Mucosa of descending colon (tissue), 3 donors: ENCODE measurements around the gene ANKRD16. TPM values are rescaled to one million over a fixed set of nuclear protein-coding genes. Genes with fewer than 3 reads are reported as not detected.

ENCODE experiments used
- ATAC-seq: fragments of 200-7000 bp; cut with Tn5 transposase; one replicate; pipeline ENCODE4 v1.9.1; 2020; ENCODE audit warnings: mild to moderate bottlenecking, moderate library complexity
- DNase-seq, 3 donors: peaks; one replicate each; pipeline ENCODE4 v3.0.0-alpha.2; 2020
- H3K36me3 ChIP-seq: fragments of 200-600 bp; one replicate; pipeline ENCODE4 v1.8.0; 2021; ENCODE audit warnings: low read depth, mild to moderate bottlenecking
- H3K4me1 ChIP-seq: fragments of 200-600 bp; one replicate; pipeline ENCODE4 v1.8.0; 2021; ENCODE audit warnings: low read depth, mild to moderate bottlenecking
- H3K4me3 ChIP-seq: fragments of 200-600 bp; one replicate; pipeline ENCODE4 v1.8.0; 2021; ENCODE audit warnings: mild to moderate bottlenecking
- H3K9me3 ChIP-seq: fragments of 200-600 bp; one replicate; pipeline ENCODE4 v1.8.0; 2021; ENCODE audit warnings: mild to moderate bottlenecking
- intact Hi-C, 2 donors: fragments of 100-400 bp; cut with DNase I in 1 of 2; cut with micrococcal nuclease in 1 of 2; formaldehyde crosslinking; loops; one replicate each; pipeline versions ENCODE4 v1.11.0 to v1.11.1; 2022; cut with DNase I, micrococcal nuclease
- total RNA-seq, 3 donors: library from RNA; stranded (reverse); fragmentation: NEBNext Ultra II Directional in 2 of 3; extraction: Animal tissue kit (Norgen Biotek cat#: 25700) in 2 of 3; gene quantifications; one replicate each; pipeline versions ENCODE4 v1.2.1 to v1.2.4, GENCODE V29; 2021 to 2023
- TF ChIP-seq, protein P1 (sequence below): fragments of 200-600 bp; IDR thresholded peaks from one replicate; pipeline ENCODE4 v1.8.0; 2022; ENCODE audit warnings: antibody characterized with exemption, mild to moderate bottlenecking
- donor health status: DM: no; HTN: no; CAD: no; lungs with moderate emphysema.
- donor health status: DM: no; HTN: no; CAD: no.
- donor health status: DM: no; HTN: yes; CAD: no.

Gene ANKRD16
- total RNA-seq, 3 donors from 2014 or later, result 4.7 to 9.8 (median 7.4) TPM

DNA sequence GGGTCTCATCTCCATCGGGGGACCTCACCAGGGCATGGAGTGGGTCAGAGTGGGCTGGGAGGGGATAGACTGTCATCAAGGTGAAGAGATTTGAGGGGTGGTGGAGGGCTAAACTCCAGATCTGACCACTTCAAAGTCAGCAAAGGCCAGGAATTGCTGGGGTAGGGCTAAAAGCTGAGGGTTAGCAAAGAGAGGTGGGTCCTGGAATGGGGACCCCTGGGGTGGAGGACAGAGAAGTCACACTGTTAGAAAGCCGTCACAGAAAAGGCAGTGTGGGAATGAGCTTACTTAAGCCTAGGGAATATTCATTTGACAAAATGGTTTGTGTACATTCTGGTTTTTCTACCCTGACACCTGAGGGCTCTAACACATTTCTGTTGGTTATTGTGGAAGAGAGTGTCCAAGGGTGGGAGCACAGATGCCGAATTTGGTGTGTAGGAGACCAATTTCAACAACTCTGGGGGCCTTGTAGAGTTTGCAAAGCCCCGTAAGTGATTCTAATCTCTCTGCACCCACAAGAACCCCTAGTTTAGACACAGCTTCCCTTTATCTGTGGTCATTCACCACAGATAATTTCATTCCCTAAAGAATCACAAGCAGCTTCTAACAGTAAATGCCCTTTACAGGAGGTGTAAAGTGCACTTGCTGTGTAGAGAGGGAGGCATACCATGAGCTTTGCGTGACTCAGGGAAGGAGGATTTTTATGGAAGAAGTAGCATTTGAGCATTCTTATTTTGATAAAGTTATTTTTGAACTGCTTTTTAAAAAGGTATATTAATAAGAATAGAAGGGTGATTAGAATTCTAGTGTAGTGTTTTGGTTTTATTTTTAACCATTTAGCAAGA lies 6.7 kb upstream of the ANKRD16 start:
- no peak for ATAC-seq
- no peaks in the 10 kb centered on the region for H3K36me3 ChIP-seq
- no peak overlapping the region for H3K4me3 ChIP-seq
- TF ChIP-seq, protein P1, sequence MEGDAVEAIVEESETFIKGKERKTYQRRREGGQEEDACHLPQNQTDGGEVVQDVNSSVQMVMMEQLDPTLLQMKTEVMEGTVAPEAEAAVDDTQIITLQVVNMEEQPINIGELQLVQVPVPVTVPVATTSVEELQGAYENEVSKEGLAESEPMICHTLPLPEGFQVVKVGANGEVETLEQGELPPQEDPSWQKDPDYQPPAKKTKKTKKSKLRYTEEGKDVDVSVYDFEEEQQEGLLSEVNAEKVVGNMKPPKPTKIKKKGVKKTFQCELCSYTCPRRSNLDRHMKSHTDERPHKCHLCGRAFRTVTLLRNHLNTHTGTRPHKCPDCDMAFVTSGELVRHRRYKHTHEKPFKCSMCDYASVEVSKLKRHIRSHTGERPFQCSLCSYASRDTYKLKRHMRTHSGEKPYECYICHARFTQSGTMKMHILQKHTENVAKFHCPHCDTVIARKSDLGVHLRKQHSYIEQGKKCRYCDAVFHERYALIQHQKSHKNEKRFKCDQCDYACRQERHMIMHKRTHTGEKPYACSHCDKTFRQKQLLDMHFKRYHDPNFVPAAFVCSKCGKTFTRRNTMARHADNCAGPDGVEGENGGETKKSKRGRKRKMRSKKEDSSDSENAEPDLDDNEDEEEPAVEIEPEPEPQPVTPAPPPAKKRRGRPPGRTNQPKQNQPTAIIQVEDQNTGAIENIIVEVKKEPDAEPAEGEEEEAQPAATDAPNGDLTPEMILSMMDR, result no peak
- intact Hi-C loops, result no loop called here
- peaks cover 15% of the 10 kb centered on the region for H3K4me1 ChIP-seq
- no peak for DNase-seq
- no peaks in the 10 kb centered on the region for H3K9me3 ChIP-seq

DNA sequence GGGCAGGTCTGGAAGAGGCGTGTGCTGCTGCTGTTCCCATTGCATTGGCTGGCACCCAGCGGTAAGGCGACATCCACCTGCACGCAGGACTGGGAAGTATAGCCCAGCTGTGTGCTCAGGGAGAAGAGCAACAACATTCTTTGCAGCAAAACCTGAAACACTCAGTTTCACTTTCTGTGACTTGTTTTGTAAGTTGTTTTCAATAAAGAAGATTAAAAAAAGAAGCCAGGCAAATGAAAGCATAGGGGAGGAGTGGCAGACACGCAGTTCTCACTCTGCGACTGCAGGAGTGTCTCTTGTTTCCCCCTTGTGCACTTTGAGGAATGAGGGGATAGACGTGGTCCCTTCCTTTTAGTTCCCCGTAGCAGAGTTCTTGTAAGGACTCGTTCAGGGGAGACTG lies 6.1 kb upstream of the ANKRD16 start:
- no peak overlapping the region for H3K4me3 ChIP-seq
- peak; percentile 41 for ATAC-seq
- H3K9me3 ChIP-seq, result no peaks in the 10 kb centered on the region
- no peak for DNase-seq
- intact Hi-C loops, result no loop called here
- H3K4me1 ChIP-seq, result peaks cover 21% of the 10 kb centered on the region
- no peaks in the 10 kb centered on the region for H3K36me3 ChIP-seq
- TF ChIP-seq, protein P1, result no peak

DNA sequence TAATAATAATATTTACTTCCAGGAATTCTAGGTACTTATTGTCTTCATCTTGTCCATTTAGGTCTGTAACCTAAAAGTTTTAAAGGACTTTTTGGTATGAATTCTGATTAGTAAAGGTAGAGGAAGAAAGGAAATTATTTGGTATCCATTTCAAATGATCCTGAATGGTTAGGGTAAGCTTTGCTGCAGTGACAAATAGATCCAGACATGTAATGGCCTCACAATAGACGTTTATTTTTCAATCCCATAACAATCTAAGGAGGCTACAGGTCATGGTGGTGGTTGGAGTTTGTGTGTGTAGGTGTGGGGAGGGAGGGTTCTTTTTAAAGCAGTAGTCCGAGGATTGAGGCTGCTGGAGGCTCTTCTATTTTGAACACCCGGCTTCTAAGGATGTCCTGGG lies 5.7 kb upstream of the ANKRD16 start:
- H3K4me3 ChIP-seq, result no peak overlapping the region
- H3K9me3 ChIP-seq, result no peaks in the 10 kb centered on the region
- H3K36me3 ChIP-seq, result no peaks in the 10 kb centered on the region
- DNase-seq, result no peak
- TF ChIP-seq, protein P1, result no peak
- no peak for ATAC-seq
- intact Hi-C loops, result no loop called here
- H3K4me1 ChIP-seq, result peaks cover 22% of the 10 kb centered on the region

DNA sequence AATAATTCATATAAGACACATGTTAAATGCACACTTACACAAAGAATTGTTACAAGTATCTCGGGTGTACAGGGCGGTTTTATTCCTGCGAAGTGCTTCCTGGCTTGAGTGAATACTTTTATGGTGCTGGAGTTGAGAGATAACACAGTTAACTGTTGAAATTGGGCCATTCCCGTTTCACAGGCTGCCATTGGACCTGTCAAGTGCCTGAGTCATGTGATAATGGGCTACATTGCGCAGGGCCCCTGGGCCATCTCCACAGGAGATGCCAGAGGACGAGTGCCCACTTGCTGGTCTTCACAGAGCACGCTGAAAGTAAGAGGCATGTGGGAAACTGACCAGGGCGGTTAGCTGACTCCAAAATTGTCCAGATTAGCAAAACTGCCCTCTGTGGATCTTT lies 5.2 kb upstream of the ANKRD16 start:
- ATAC-seq, result no peak
- Histone ChIP-seq H3K36me3 (no peaks in the 10 kb centered on the region), H3K4me1 (peaks cover 22% of the 10 kb centered on the region), H3K4me3 (no peak overlapping the region), H3K9me3 (no peaks in the 10 kb centered on the region)
- TF ChIP-seq, protein P1, result no peak
- intact Hi-C loops, result no loop called here
- no peak for DNase-seq

DNA sequence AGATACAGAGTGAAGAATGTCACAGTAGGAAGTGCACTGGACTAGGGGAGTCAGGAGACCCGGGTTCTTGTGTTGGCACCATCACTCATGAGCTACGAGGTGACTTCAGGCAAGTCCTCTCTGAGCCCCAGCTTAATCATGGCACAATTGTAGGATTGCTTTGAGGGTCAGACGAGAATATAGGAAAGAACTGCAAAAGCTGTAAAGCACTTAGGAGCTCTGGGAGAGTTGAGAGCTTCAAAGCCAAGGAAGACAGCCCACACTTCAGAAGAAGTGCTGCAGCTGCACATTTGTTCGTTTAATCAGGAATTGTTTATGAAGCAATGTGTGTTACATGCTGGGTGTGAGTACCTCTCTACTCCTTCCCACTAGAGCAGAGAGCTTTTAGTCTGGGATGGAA lies 4.7 kb upstream of the ANKRD16 start:
- TF ChIP-seq, protein P1, result no peak
- ATAC-seq (no peak), DNase-seq (no peak)
- no peaks in the 10 kb centered on the region for H3K9me3 ChIP-seq
- H3K4me3 ChIP-seq, result no peak overlapping the region
- peaks cover 22% of the 10 kb centered on the region for H3K4me1 ChIP-seq
- intact Hi-C loops, result no loop called here
- H3K36me3 ChIP-seq, result no peaks in the 10 kb centered on the region
